ENCODE measurements around the gene TRIM38.
"Not testable (repeated sequence)": the region's sequence is repeated elsewhere in the genome, so short reads cannot be mapped to it uniquely, and the experiment has no call there.

TRIM38 gene

GRCh38 chr6:25942561-25943147, 19.9 kb upstream of the TRIM38 start:
- no peak for DNase-seq (ENCODE audit: low read depth)

GRCh38 chr6:25943887-25944286, 18.7 kb upstream of the TRIM38 start:
- DNase-seq (ENCODE audit: low read depth), result no peak

- no peak for DNase-seq (ENCODE audit: low read depth)
These were observed 17.7 kb upstream of the TRIM38 start for GRCh38 chr6:25944688-25945574.

- not testable (repeated sequence) for DNase-seq (ENCODE audit: low read depth)
These were observed 16.9 kb upstream of the TRIM38 start for GRCh38 chr6:25945738-25946137.

GRCh38 chr6:25946631-25947030, 16.0 kb upstream of the TRIM38 start:
- no peak for DNase-seq (ENCODE audit: low read depth)

- not testable (repeated sequence) for DNase-seq (ENCODE audit: low read depth)
These were observed 15.1 kb upstream of the TRIM38 start for GRCh38 chr6:25947492-25947891.

GRCh38 chr6:25949695-25950094, 12.9 kb upstream of the TRIM38 start:
- DNase-seq (ENCODE audit: low read depth), result no peak

GRCh38 chr6:25950297-25950696, 12.3 kb upstream of the TRIM38 start:
- no peak for DNase-seq (ENCODE audit: low read depth)

GRCh38 chr6:25951296-25952032, 11.1 kb upstream of the TRIM38 start:
- no peak for DNase-seq (ENCODE audit: low read depth)

- DNase-seq (ENCODE audit: low read depth), result no peak
These were observed 10.1 kb upstream of the TRIM38 start for GRCh38 chr6:25952535-25952934.

GRCh38 chr6:25953733-25954132, 8.9 kb upstream of the TRIM38 start:
- no peak for DNase-seq (ENCODE audit: low read depth)

GRCh38 chr6:25954756-25955155, 7.8 kb upstream of the TRIM38 start:
- DNase-seq (ENCODE audit: low read depth), result no peak

- DNase-seq (ENCODE audit: low read depth), result no peak
These were observed 6.4 kb upstream of the TRIM38 start for GRCh38 chr6:25956226-25956625.

- no peak for DNase-seq (ENCODE audit: low read depth)
These were observed 3.9 kb upstream of the TRIM38 start for GRCh38 chr6:25958700-25959162.

- no peak for DNase-seq (ENCODE audit: low read depth)
These were observed 2.6 kb upstream of the TRIM38 start for GRCh38 chr6:25959890-25960536.

GRCh38 chr6:25960734-25961133, 1.9 kb upstream of the TRIM38 start:
- DNase-seq (ENCODE audit: low read depth), result no peak

- no peak for DNase-seq (ENCODE audit: low read depth)
These were observed 918 bp upstream of the TRIM38 start for GRCh38 chr6:25961619-25962148.

- no peak for DNase-seq (ENCODE audit: low read depth)
These were observed 973 bp downstream of the TRIM38 start for GRCh38 chr6:25963426-25964123.

- no peak for DNase-seq (ENCODE audit: low read depth)
These were observed 2.5 kb downstream of the TRIM38 start for GRCh38 chr6:25965058-25965457.

GRCh38 chr6:25966711-25967110, 4.1 kb downstream of the TRIM38 start:
- no peak for DNase-seq (ENCODE audit: low read depth)

- no peak for DNase-seq (ENCODE audit: low read depth)
These were observed 6.2 kb downstream of the TRIM38 start for GRCh38 chr6:25968769-25969168.
